ENCODE data around the gene TIMM10B.

Gene TIMM10B

GRCh38 chr11:6440906-6441358 is 40.4 kb upstream of the TIMM10B start, which contains the start of gene HPX:
Gene HPX (minus strand): TSS chr11:6440987. CDS start chr11:6440963, 24 bp downstream.
- H3K27me3 ChIP-seq (ENCODE audit: low read length): no peaks in the 10 kb centered on the region
- no peak for TF ChIP-seq EZH2phosphoT487 (conservative IDR thresholded peaks at IDR 0.05; ENCODE audit: low read length)
- no peak for TF ChIP-seq CTCF (IDR thresholded peaks at IDR 0.05; ENCODE audit: insufficient read depth, low read length, poor library complexity, severe bottlenecking)
- H3K9ac ChIP-seq (ENCODE audit: low read length): no peak within 1 kb of the TSS
- no peaks in the 10 kb centered on the region for H3K9me3 ChIP-seq (ENCODE audit: insufficient read depth, low read length)
- H3K4me3 ChIP-seq (ENCODE audit: insufficient read depth, low read length, poor library complexity, severe bottlenecking): no peak within 1 kb of the TSS
- H3F3A ChIP-seq (ENCODE audit: insufficient read depth): no peaks in the 10 kb centered on the region
- no peaks in the 10 kb centered on the region for H3K9me2 ChIP-seq (replicated peaks; ENCODE audit: insufficient read depth, low read length)
- no peak within 1 kb of the TSS for H3K27ac ChIP-seq (ENCODE audit: low read depth, low read length)
- no peaks in the 10 kb centered on the region for H3K36me3 ChIP-seq (ENCODE audit: low read length)
- no peaks in the 10 kb centered on the region for H3K79me2 ChIP-seq (ENCODE audit: insufficient read depth, low read length)
- no peak within 1 kb of the TSS for H3K4me2 ChIP-seq (ENCODE audit: low read depth, low read length, poor library complexity, severe bottlenecking)
- H4K20me1 ChIP-seq (ENCODE audit: low read depth, low read length): no peaks in the 10 kb centered on the region
- H2AFZ ChIP-seq (ENCODE audit: low read depth, low read length, severe bottlenecking): no peak within 1 kb of the TSS

- Histone ChIP-seq H3K4me2 (ENCODE audit: low read depth, low read length, poor library complexity, severe bottlenecking) (no peak overlapping the region), H3K36me3 (ENCODE audit: low read length) (no peaks in the 10 kb centered on the region), H3K27me3 (ENCODE audit: low read length) (no peaks in the 10 kb centered on the region), H2AFZ (ENCODE audit: low read depth, low read length, severe bottlenecking) (no peak overlapping the region), H3F3A (ENCODE audit: insufficient read depth) (no peaks in the 10 kb centered on the region), H4K20me1 (ENCODE audit: low read depth, low read length) (no peaks in the 10 kb centered on the region), H3K9ac (ENCODE audit: low read length) (no peak overlapping the region), H3K9me2 (replicated peaks; ENCODE audit: insufficient read depth, low read length) (no peaks in the 10 kb centered on the region), H3K27ac (ENCODE audit: low read depth, low read length) (no peak overlapping the region), H3K4me3 (ENCODE audit: insufficient read depth, low read length, poor library complexity, severe bottlenecking) (no peak overlapping the region), H3K9me3 (ENCODE audit: insufficient read depth, low read length) (no peaks in the 10 kb centered on the region), H3K79me2 (ENCODE audit: insufficient read depth, low read length) (no peaks in the 10 kb centered on the region)
- TF ChIP-seq CTCF (IDR thresholded peaks at IDR 0.05; ENCODE audit: insufficient read depth, low read length, poor library complexity, severe bottlenecking) (no peak), EZH2phosphoT487 (conservative IDR thresholded peaks at IDR 0.05; ENCODE audit: low read length) (no peak)
These were observed 38.9 kb upstream of the TIMM10B start for GRCh38 chr11:6442441-6442840.

GRCh38 chr11:6443269-6444003 is 37.9 kb upstream of the TIMM10B start:
- no peak overlapping the region for H3K4me2 ChIP-seq (ENCODE audit: low read depth, low read length, poor library complexity, severe bottlenecking)
- no peak overlapping the region for H2AFZ ChIP-seq (ENCODE audit: low read depth, low read length, severe bottlenecking)
- no peaks in the 10 kb centered on the region for H3K79me2 ChIP-seq (ENCODE audit: insufficient read depth, low read length)
- H3F3A ChIP-seq (ENCODE audit: insufficient read depth): no peaks in the 10 kb centered on the region
- H3K27me3 ChIP-seq (ENCODE audit: low read length): no peaks in the 10 kb centered on the region
- H3K9me3 ChIP-seq (ENCODE audit: insufficient read depth, low read length): no peaks in the 10 kb centered on the region
- no peak overlapping the region for H3K4me3 ChIP-seq (ENCODE audit: insufficient read depth, low read length, poor library complexity, severe bottlenecking)
- H3K27ac ChIP-seq (ENCODE audit: low read depth, low read length): no peak overlapping the region
- H3K9me2 ChIP-seq (replicated peaks; ENCODE audit: insufficient read depth, low read length): no peaks in the 10 kb centered on the region
- H3K36me3 ChIP-seq (ENCODE audit: low read length): no peaks in the 10 kb centered on the region
- TF ChIP-seq EZH2phosphoT487 (conservative IDR thresholded peaks at IDR 0.05; ENCODE audit: low read length): no peak
- peak; percentile 97 for TF ChIP-seq CTCF (IDR thresholded peaks at IDR 0.05; ENCODE audit: insufficient read depth, low read length, poor library complexity, severe bottlenecking)
- no peaks in the 10 kb centered on the region for H4K20me1 ChIP-seq (ENCODE audit: low read depth, low read length)
- H3K9ac ChIP-seq (ENCODE audit: low read length): no peak overlapping the region
